Mammary epithelial cell (primary cell): ENCODE results near the gene HS2ST1.

Source experiments
- CTCF ChIP-seq, 2 donors: IDR thresholded peaks in 1 of 2; conservative IDR thresholded peaks in 1 of 2; 2 replicates each; pipeline ENCODE4 v1.5.1; 2011 to 2012; ENCODE audit warnings: inconsistent platforms in 2 of 2, low read length in 2 of 2, mild to moderate bottlenecking in 2 of 2, control low read depth in 1 of 2, low read depth in 1 of 2; ENCODE audit not compliant: insufficient read depth in 1 of 2; ENCODE audit errors: extremely low read depth in 1 of 2
- EZH2 ChIP-seq: IDR thresholded peaks from 2 replicates; pipeline ENCODE4 v1.6.1; 2012; ENCODE audit warnings: low read length, inconsistent platforms, borderline replicate concordance

DNA sequence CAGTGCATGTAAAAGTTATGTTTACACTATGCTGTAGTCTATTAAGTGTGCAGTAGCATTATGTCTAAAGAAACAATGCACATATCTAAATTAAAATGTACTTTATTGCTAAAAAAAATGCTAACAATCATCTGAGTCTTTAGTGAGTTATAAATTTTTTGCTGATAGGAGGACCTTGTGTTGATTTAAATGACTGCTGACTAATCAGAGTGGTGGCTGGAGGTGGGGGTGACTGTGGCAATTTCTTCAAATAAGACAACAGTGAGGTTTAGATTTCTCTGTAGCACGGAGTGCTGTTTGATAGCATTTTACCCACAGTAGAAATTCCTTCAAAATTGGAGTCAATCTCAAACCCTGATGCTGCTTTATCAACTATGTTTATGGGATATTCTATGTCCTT lies 37.0 kb downstream of the HS2ST1 start:
- TF ChIP-seq CTCF (conservative IDR thresholded peaks at IDR 0.05 in 1 of 2, IDR thresholded peaks at IDR 0.05 in 1 of 2; ENCODE audit: extremely low read depth in 1 of 2, insufficient read depth in 1 of 2, low read depth in 1 of 2, low read length in 2 of 2) = no peak
- no peak for TF ChIP-seq EZH2
